ENCODE results near the gene IQCF5.

GRCh38 chr3:51874889-51875288 lies 512 bp downstream of the IQCF5 start:
- TF ChIP-seq, protein P1, sequence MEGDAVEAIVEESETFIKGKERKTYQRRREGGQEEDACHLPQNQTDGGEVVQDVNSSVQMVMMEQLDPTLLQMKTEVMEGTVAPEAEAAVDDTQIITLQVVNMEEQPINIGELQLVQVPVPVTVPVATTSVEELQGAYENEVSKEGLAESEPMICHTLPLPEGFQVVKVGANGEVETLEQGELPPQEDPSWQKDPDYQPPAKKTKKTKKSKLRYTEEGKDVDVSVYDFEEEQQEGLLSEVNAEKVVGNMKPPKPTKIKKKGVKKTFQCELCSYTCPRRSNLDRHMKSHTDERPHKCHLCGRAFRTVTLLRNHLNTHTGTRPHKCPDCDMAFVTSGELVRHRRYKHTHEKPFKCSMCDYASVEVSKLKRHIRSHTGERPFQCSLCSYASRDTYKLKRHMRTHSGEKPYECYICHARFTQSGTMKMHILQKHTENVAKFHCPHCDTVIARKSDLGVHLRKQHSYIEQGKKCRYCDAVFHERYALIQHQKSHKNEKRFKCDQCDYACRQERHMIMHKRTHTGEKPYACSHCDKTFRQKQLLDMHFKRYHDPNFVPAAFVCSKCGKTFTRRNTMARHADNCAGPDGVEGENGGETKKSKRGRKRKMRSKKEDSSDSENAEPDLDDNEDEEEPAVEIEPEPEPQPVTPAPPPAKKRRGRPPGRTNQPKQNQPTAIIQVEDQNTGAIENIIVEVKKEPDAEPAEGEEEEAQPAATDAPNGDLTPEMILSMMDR (IDR thresholded peaks at IDR 0.05) = no peak
- TF ChIP-seq MAX (IDR thresholded peaks at IDR 0.05; ENCODE audit: low read depth) (no peak), RXRA (IDR thresholded peaks at IDR 0.05; ENCODE audit: borderline replicate concordance, low read depth) (no peak), ELF1 (IDR thresholded peaks at IDR 0.05) (no peak), EZH2phosphoT487 (IDR thresholded peaks at IDR 0.05; ENCODE audit: borderline replicate concordance, low read depth) (no peak), TAF1 (IDR thresholded peaks at IDR 0.05; ENCODE audit: borderline replicate concordance, low read depth, low read length) (no peak), SMC3 (IDR thresholded peaks at IDR 0.05; ENCODE audit: low read depth, low read length) (no peak), FOXM1 (IDR thresholded peaks at IDR 0.05; ENCODE audit: low read depth) (no peak), TEAD4 (IDR thresholded peaks at IDR 0.05; ENCODE audit: borderline replicate concordance, insufficient read depth) (no peak), EP300 (IDR thresholded peaks at IDR 0.05; ENCODE audit: borderline replicate concordance in 1 of 2, low read depth in 1 of 2, low read length in 1 of 2) (no peak), GABPA (IDR thresholded peaks at IDR 0.05; ENCODE audit: low read depth) (no peak)
- TF ChIP-seq, protein P2, sequence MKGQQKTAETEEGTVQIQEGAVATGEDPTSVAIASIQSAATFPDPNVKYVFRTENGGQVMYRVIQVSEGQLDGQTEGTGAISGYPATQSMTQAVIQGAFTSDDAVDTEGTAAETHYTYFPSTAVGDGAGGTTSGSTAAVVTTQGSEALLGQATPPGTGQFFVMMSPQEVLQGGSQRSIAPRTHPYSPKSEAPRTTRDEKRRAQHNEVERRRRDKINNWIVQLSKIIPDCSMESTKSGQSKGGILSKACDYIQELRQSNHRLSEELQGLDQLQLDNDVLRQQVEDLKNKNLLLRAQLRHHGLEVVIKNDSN (IDR thresholded peaks at IDR 0.05; ENCODE audit: borderline replicate concordance, low read depth) = no peak
- TF ChIP-seq, protein P3, sequence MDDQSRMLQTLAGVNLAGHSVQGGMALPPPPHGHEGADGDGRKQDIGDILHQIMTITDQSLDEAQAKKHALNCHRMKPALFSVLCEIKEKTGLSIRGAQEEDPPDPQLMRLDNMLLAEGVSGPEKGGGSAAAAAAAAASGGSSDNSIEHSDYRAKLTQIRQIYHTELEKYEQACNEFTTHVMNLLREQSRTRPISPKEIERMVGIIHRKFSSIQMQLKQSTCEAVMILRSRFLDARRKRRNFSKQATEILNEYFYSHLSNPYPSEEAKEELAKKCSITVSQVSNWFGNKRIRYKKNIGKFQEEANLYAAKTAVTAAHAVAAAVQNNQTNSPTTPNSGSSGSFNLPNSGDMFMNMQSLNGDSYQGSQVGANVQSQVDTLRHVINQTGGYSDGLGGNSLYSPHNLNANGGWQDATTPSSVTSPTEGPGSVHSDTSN (IDR thresholded peaks at IDR 0.05) = no peak
